NOMO-1 (cell line): ENCODE measurements around the gene PIGL.
"Not testable (repeated sequence)": the region's sequence is repeated elsewhere in the genome, so short reads cannot be mapped to it uniquely, and the experiment has no call there.

ENCODE experiments used
- DNase-seq, 2 experiments: peaks; one replicate each; lab custom pipeline; 2025; ENCODE audit not compliant: unreplicated experiment in 2 of 2; lab: John Stamatoyannopoulos, UW

The PIGL gene

DNA sequence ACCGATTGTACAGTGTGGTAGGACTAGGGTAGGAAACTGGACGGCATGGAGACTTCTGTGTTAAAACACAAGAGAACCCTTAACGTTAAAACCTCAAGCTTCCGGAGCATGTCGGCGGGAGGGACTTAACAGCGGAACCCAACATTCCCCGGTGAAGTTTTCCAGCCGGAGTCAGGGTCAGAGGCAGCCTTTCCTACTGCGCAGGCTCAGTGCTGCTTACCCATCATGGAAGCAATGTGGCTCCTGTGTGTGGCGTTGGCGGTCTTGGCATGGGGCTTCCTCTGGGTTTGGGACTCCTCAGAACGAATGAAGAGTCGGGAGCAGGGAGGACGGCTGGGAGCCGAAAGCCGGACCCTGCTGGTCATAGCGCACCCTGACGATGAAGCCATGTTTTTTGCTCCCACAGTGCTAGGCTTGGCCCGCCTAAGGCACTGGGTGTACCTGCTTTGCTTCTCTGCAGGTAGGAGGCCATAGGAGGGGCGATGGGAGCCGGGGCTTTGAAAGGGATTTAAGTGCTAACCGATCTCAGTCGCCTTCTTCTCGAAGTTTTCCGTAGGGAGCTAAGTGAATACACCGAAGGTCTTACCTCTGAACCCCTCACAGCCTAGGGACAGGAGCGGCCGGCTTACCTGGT is at the start of gene PIGL:
PIGL (plus strand) TSS at position 209 of the 634 bp plus-strand sequence; CDS start at position 226, 17 bp downstream.
- DNase-seq, result peak; percentile 75 to 86

GRCh38 chr17:16171613-16172012 is 45.4 kb upstream of the PIGL start:
- no peak for DNase-seq

DNA sequence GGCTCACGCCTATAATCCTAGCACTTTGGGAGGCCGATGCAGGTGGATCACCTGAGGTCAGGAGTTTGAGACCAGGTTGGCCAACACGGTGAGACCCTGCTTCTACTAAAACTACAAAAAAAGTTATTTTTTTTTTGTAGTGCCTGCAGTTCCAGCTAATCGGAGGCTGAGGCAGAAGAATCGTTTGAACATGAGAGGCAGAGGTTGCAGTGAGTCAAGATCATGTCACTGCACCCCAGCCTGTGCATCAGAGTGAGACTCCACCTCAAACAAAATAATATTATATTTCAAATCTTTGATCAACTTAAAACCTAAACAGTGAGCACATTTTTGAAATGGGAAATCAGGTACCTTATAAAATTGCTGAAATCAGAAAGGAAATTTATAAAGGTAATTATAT is 38.2 kb upstream of the PIGL start:
- DNase-seq, result no peak

GRCh38 chr17:16181581-16181980 is 35.4 kb upstream of the PIGL start:
- no peak for DNase-seq

DNA sequence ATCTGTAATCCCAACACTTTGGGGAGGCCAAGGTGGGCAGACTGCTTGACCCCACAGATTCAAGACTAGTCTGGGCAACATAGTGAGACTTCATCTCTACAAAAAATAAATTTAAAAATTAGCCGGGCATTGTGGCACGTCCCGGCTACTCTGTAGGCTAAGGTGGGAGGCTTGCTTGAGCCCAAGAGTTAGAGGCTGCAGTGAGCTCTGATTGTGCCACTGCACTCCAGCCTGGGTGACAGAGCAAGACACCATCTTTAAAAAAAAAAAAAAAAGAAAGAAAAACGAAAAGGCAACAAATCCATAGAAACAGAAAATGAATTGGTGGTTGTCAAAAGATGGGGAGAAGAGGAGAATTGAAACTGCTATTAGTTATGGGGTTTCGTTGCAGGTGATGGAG is 29.4 kb upstream of the PIGL start:
- DNase-seq, result no peak

DNA sequence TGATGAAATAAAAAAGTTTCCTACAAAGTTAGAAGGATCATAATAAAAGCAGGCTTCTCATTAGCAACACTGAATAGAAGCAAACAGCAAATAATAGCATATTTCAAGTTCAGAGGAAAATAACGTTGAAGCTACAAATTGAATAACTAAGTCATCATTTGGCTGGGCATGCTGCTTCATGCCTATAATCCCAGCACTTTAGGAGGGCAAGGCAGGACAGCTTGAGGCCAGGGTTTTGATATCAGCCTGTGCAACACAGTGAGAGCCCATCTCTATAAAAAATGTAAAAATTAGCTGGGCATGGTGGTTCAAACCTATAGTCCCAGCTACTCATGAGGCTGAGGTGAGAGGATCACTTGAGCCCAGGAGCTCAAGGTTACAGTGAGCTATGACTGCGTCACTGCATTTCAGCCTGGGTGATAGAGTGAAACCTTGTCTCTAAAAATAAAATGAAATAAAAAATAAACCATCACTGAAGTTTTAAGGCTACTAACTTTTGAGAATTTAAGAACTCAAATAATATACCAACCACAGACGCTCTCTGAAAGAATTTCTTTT is 27.1 kb upstream of the PIGL start:
- DNase-seq, result no peak

DNA sequence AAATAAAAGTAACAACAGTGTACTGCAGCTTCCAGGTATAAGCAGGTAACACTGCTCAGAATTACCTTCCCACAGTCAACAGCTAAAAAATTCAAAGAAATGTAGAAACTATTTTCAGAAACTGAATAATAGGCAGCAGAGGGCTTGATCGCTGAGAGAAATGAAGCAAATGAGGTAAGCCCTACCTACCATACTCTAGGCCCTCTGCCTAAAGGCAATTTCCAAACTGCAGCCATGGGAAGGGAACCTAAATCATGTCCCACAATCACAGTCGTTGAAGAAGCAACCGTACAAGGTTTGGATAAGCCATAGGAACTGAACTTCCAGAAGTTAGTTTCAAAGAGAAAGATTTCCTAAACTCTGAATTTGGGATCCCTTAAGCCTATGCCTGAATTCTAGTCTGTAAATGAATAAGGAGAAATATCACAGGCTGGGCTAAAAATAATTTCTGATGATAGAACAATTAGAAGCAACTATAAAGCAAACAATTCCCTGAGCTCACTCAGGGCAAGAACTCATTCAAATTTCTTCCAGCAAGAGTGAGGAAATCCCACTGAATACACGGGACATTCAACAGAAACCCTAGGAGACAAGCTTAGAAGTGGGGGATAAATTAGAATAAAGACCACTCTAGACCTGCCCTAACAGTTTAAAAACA is 26.2 kb upstream of the PIGL start:
- DNase-seq, result no peak

- DNase-seq, result no peak
Observed at GRCh38 chr17:16191604-16192003, 25.4 kb upstream of the PIGL start.

- DNase-seq, result not testable (repeated sequence)
Observed at GRCh38 chr17:16194307-16194835, 22.6 kb upstream of the PIGL start.

- no peak for DNase-seq
Observed at GRCh38 chr17:16197276-16197675, 19.7 kb upstream of the PIGL start.

DNA sequence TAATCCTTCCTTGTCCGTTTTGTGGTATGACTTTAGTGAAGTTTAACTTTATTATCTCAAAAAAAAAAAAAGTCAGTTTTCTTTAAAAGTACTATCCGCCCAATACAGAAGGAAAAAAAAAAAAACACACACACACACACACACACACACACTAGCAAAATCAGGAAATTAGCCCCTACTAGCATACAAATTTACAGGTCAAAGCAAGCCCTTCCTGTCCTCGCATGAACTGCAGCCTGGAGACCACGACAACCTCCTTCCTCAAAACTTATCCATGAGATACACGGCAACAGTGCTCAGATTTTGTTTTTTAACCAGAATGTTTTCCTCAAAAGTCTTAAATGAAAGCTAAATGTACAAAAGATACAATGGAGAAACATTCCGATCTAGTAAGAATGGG is 17.9 kb upstream of the PIGL start:
- DNase-seq, result peak; percentile 30 to 39

- DNase-seq, result not testable (repeated sequence)
Observed at GRCh38 chr17:16201693-16202131, 15.3 kb upstream of the PIGL start.

DNA sequence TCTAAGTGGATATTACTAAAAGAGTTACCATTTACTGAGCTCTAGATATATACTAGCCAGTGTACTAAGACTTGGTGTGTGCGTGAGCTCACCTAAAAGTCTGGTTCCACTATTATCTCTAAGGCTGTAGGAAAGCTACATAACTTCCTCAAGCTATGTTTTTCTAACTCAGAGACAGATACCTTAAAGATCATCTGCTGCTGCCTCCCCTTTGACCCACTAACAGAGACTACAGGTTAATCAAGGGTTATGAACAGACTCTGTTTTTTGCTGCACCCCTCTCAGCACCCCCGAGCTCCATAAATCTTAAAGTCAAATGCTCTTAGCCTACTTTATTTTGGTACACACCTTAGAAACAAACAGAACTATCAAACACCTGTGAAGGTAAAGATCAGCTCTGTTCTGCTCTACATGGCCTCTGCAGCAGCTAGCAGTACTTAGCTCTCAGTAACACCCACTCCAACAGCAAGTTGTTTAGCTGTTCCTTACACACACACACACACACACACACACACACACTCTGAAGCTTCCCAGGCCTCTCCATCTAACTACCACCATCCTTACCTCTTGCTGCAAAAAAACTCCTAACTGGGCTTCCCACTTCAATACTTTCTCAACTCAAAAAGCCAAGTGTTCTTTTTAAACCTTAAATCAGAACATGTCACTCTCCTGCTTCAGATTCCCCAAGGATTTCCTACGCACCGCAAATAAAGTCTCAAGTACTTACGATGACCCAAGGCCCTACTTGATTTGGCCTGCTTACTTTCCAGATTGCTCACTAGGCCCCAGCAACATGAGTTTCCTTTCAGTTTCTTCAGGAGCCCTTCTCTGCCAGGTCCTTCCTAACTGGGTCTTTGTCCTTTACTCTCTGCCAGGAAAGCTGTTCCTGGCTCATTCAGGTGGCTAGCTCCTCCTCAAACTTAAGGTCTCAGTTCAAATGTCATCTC is 14.2 kb upstream of the PIGL start:
- not testable (repeated sequence) for DNase-seq

- not testable (repeated sequence) for DNase-seq
Observed at GRCh38 chr17:16204763-16205162, 12.2 kb upstream of the PIGL start.

DNA sequence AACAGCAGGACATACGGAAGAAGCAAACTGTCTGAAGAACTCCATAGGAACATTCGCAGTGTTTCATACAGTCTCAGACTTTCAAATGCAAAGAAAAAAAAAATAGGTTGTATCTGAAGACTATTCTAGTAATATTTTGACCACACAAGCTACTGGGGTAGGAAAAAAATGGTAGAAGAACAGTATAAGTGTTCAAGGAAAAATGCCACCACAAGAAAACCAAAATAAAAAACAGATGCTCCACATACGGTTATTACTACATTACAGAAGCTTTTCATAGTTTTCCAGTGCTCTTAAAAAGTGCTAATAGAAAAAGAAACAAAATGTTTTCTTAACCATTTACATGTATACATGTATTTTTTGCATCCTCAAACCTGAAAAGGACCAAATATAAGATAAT is 5.4 kb upstream of the PIGL start:
- DNase-seq, result no peak

DNA sequence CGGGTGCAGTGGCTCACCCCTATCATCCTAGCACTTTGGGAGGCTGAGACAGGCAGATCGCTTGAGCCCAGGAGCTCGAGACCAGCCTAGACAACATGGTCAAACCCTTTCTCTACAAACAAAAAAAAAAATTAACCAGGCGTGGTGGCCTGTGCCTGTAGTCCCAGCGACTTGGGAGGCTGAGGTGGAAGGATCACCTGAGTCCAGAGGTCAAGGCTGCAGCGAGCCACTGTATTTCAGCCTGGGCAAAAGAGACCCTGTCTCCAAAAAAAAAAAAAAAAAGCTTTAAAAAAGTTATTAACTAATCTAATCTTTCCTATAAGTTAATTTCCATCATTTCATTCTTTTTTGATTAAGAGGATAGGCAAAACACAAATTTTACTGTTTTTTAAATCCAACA is 4.2 kb upstream of the PIGL start:
- no peak for DNase-seq

DNA sequence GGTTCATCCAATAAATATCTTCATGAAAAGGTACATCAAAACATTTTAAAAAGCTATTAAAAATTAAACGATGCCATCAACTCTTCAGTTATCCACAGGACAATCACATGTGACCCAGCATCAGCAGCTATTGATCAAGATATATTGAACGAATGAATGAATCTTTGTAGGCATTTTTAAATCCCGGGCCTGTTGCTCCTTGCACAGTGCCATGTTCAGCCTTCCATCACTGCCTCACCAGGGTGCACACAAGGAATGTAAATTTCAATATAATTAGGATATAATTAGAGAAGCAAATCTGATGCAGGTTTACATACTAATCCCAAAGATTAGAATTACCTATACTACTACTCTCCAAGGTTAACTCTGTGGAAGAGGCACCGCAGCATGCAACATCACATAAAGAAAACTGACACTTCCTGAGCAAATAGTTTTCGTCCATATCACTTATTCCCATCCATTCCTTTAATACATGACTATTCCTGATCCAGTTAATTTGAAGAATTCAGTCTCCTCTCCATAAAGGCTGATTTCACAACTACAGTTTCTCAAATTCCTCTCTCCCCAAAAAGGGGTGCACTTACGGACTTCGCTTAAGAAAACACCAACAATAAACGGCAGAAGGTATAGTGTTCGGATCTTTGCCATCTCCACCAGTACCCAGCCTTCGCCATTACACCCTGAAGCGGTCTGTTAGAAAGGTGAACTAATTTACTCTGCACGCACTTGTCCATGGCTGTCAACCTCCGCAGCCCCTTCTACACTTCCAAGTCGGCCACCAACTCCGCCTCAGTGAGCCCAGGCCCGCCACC is 2.6 kb upstream of the PIGL start:
- DNase-seq, result no peak

DNA sequence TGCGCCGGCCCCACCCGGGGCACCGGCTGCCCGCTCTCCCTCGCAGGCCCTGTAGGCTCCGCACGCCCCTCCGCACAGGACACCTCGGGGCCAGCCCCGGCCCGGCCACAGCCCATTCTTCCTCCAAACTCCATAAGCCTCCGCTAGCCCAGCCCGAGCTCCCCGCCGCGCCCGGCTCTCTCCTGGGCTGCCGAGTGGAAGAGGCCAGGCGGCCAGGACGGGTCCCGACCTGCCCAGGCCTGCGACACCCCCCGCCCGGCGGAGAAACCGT is 2.1 kb upstream of the PIGL start:
- peak in 1 of 2 experiments; percentile 31 for DNase-seq

DNA sequence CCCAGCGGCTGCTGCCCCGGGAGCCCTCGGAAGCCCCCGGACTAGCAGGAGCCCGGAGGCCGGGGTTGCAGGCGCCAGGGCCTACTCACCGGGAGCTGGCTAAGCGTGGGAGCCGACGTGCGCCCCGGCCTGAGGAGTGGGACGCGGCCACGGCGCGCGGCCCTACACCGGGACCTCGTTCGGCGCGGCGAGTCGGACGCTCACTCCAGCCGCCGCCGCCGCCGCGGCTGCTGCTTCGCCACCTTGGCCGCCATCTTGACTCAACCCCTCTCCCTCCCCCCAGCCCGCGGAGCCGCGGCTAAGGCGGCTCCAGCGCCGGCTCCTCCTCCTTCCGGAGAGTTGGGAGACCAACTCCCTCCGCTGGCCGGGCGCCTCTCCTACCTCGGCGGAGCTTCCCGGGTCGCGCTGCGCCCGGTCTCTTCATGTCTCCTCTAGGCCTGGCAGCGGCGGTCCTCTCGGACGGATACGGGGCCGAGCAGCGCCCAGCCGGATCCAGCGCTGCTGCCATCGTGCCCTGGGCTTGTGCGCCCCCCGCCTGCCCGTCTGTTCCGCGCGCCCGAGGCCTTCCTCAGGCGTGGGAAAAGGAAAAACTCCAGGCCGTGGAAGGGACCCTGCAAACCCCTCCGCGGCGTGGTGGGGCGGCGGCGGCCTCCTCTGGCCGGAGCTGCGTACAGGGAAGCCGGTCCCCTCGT is 1.6 kb upstream of the PIGL start, which contains the start of gene NCOR1:
NCOR1 (minus strand) TSS at position 262 of the 692 bp plus-strand sequence. CDS start 20,965 bp downstream, outside the sequence.
- DNase-seq, result peak; percentile 84 to 94

GRCh38 chr17:16215965-16216316 is 1.1 kb upstream of the PIGL start:
- peak; percentile 53 to 70 for DNase-seq
